ENCODE results near the gene WARS2.

The WARS2 gene

GRCh38 chr1:118995312-118996016 is 145.0 kb downstream of the WARS2 start:
- no peak for DNase-seq

GRCh38 chr1:118993700-118994026 is 146.8 kb downstream of the WARS2 start:
- no peak for DNase-seq

GRCh38 chr1:118992868-118993699 is 147.4 kb downstream of the WARS2 start:
- DNase-seq = no peak

DNA sequence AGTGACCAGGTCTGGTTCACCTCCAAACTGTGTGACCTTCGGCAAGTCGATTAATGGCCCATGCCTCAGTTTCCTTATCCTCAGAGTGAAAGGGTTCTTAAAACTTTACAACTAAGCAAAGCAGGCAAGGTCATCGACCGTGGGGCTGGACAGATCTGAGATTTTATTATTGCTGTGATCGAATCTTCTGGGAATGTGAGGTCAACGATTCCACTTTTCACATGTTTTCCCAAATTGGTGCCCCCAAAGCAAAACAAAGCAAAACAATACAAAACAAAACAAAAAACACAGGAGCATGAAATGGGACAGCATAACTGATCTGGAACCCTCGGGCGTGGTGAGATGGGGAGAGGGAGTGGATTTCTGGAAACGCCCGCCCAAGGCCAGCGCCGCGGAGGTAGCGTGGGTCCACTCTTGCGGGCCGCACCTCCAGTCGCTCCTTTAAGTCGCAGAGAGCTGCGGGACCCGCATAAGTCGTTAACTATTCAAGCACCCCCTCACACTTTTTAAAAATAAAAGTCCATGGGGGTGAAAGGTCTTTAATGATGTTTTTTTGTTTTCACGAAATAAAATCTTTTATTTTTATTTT is 148.1 kb downstream of the WARS2 start:
- no peak for DNase-seq

DNA sequence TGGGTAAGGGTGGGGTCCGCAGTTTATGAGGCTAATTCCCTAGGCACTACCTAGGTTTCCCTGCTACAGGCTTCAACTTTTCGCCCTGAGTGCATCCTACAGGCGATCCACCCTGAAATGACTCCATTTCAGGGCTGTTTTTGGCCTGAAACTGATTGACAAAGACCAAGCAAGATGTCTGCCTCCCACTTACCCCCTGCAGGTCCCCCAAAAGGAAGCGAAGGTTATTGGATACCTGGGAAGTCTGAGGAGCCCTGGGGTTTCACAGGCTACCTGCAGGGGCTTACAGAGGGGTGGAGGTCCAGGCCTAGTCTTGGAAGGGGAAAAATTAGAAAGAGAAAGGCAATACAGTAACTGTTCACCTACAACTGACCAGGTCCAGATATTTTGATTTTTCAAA is 149.0 kb downstream of the WARS2 start:
- DNase-seq = no peak

DNA sequence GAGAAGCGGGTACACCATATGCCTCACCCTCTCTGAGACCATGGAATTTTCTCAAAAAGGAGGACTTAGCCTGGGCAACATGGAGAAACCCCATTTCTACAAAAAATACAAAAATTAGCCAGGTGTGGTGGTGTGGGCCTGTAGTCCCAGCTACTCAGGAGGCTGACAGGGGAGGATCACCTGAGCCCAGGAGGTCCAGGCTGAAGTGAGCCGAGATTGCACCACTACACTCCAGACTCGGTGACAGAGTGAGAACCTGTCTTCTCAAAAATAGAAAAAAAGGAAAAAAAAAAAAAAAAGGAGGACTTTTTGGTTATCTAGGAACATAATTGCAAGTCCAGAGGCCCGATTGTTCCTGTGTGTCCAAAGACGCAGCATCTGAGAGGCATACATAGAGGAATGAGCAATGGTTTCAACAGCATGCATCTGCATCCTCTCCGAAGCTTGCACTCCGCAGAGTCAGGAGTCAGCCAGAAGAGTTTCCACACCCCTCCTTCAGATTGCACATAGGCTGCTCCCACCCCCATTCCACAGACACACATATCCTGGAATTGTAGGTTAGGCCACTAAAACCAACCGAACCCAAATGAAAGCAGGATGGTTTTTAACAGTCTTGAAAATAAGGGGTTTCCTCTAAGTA is 149.8 kb downstream of the WARS2 start:
- DNase-seq = no peak

DNA sequence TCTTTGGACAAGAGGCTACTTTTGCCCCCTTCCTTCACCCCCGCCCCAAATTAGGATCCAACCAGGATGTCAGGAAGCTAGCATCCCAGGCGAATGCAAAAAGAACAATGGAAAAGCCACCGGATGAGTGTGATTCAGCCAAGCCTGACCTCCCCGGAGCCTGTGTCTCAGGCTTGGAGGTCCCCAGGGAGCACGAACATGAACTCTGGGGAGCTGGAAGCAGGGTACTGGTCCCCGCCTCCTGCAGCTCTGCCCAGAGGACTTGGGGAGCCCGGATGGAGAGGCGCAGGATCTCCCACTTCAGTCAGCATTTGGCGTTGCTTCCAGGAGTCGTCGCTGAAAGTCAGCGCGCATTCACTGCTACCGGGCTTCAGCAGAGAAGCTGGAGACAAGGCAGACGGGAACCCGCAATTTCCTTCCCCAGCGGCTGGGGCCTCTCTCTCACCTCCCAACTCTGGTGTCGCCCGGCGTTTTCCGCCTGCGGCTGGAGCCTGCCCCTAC is 150.5 kb downstream of the WARS2 start:
- DNase-seq = no peak

DNA sequence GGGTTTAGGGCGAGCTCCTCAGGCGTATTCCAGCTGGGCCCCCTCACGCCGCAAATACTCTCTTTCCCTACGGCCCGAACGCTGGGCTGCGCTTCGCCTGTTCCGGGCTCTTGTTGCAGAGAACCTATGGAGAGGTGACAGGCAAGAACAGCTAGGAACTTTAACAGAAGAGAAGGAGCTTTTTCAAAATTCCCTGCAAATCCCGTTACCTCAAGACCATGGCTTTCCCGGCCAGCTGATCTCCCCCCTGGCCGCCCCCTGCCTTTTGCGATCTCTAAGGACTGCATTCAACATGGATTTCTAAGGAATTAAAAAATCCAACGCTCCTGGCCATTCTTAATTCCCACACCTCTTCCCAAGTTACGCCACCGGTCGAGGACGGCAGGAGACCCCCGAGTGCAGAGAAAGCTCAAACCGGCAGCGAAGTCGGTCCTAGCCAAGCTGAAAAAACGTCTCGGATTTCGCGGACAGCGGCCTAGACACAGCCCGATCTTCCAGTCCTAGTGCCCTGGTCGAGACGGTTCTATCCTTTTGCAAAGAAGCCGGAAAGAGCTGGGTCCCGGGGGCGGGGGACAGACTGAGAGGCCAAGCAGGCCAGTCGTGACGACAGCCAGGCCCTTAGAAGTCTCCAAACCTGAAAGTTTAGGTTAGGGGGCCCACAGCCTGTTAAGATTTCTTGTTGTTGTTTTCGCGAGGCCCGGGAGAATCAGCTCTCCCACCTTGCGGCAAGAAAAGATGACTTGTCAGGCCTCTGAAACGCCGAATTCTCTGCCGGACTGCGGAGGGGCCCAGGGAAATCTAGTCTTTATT is 151.2 kb downstream of the WARS2 start:
- DNase-seq = no peak

DNA sequence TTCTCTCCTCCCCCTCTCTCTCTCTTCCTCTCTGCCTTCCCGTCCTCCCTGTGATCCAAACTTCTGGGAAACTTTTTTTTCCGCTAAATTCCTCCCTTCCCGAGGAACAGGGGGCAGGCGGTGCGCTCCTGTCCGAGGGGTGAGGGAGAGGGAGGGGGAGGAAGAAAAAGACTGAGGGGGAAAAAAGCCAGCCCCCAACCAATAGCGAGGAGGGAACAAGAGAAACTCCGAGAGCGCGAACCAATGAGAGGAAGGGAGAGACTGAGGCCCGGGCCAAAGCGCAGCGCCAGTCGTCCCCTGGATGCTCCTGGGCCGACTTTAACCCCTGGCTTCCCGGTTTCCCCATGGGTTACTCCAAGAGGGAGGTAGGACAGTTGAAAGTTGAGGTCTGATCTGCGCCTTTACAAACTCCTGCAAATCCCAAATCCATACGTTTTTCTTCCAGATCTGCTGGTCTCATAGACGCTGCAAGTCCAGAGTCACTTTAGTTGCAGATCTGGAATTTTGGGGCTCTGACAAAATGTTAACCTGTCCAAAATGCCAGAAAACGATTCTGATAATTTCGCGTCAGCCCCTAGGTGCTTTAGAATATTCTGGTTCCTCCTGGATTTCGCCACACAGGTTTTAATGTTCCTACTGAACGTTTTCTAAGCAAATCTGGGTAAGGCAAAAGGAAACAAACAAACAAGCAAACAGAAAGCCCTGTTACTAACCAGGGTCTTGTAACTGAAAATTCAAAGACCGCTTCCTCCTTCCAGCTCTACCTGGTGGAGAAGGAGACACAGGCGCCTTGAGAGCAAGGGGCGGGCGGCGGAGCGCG is 152.1 kb downstream of the WARS2 start, which contains the start of gene TBX15:
Gene TBX15, minus strand, starts transcription at position 158 of the 820 bp plus-strand sequence. CDS start 548 bp downstream, outside the sequence.
- no peak for DNase-seq

GRCh38 chr1:118987468-118988185 is 152.8 kb downstream of the WARS2 start:
- DNase-seq = no peak

- no peak for DNase-seq
These were observed 153.6 kb downstream of the WARS2 start for GRCh38 chr1:118986555-118987467.

GRCh38 chr1:118985640-118986554 is 154.6 kb downstream of the WARS2 start:
- no peak for DNase-seq

GRCh38 chr1:118984722-118985639 is 155.5 kb downstream of the WARS2 start:
- no peak for DNase-seq

- DNase-seq = no peak
These were observed 156.2 kb downstream of the WARS2 start for GRCh38 chr1:118984086-118984721.

DNA sequence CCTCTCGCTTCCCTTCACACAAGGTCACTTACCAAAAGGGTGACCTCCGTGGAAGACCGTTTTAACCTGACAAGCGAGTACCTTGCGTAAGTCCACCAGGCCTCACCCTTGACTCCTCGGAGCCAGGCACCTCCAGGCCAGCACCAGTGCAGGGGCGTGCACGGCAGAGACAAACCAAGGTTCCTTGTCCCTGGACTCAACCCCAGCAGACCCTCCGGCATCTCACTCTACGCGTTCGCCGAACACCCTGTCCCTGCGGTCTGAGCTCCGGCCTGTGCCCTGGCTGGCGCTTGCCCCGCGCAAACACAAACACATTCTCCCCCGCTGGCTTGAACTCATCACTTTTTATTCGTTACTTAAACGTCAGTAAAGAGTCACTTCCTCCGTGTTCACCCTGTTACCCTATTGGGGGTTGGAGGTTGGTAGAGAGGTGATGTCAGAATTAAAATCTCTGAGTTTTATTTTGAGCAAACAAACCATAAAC is 156.9 kb downstream of the WARS2 start:
- DNase-seq = no peak

- DNase-seq = no peak
These were observed 157.5 kb downstream of the WARS2 start for GRCh38 chr1:118982821-118983557.

Data from effector CD4-positive, alpha-beta T cell (primary cell).